IPS DF 6.9 (cell line): ENCODE data around the gene SEPTIN5.

Source experiments
- DNase-seq: peaks from one replicate; pipeline ENCODE4 v3.0.0-alpha.2; 2013; ENCODE audit warnings: low read depth, low spot score
- H3K27ac ChIP-seq: one replicate; pipeline ENCODE4 v1.5.1; 2013; ENCODE audit warnings: low read length, control low read depth
- H3K27me3 ChIP-seq: 2 replicates; pipeline ENCODE4 v1.6.1; 2013; ENCODE audit warnings: mild to moderate bottlenecking, low read length; ENCODE audit not compliant: control insufficient read depth, insufficient read depth
- H3K36me3 ChIP-seq: 2 replicates; pipeline ENCODE4 v1.6.1; 2013; ENCODE audit warnings: low read length; ENCODE audit not compliant: control insufficient read depth, insufficient read depth
- H3K4me1 ChIP-seq: 2 replicates; pipeline ENCODE4 v1.6.1; 2013; ENCODE audit warnings: low read length; ENCODE audit not compliant: control insufficient read depth, insufficient read depth
- H3K4me3 ChIP-seq: 2 replicates; pipeline ENCODE4 v1.5.1; 2013; ENCODE audit warnings: mild to moderate bottlenecking, low read length
- H3K9me3 ChIP-seq: 2 replicates; pipeline ENCODE4 v1.6.1; 2013; ENCODE audit warnings: low read length, inconsistent platforms; ENCODE audit not compliant: control insufficient read depth, insufficient read depth
- WGBS: extraction: QIAGEN DNeasy Blood & Tissue Kit; methylation state at CpG from one replicate; pipeline ENCODE4 v1.1.7; 2013; ENCODE audit warnings: mixed read lengths, missing lambda C conversion rate; ENCODE audit not compliant: insufficient read length, insufficient coverage; 5-methylcytosine and 5-hydroxymethylcytosine counted together

The SEPTIN5 gene

GRCh38 chr22:19751497-19752245 is 37.4 kb downstream of the SEPTIN5 start:
- H3K27ac ChIP-seq: no peak overlapping the region
- H3K27me3 ChIP-seq: peaks cover 36% of the 10 kb centered on the region
- no CpG with 5 or more reads among the region's 14 CpGs for WGBS

GRCh38 chr22:19753090-19753842 is 39.0 kb downstream of the SEPTIN5 start:
- H3K4me3 ChIP-seq: no peak overlapping the region
- WGBS: no CpG with 5 or more reads among the region's 10 CpGs
- peaks cover 51% of the 10 kb centered on the region for H3K27me3 ChIP-seq
- DNase-seq: no peak
- H3K36me3 ChIP-seq: no peaks in the 10 kb centered on the region
- H3K27ac ChIP-seq: no peak overlapping the region
- no peaks in the 10 kb centered on the region for H3K9me3 ChIP-seq
- H3K4me1 ChIP-seq: peaks cover 4% of the 10 kb centered on the region; the same call in 1 of the 2 replicates

More at GRCh38 chr22:19751497-19752245, 37.4 kb downstream of the SEPTIN5 start:
- H3K36me3 ChIP-seq: no peaks in the 10 kb centered on the region
- peaks cover 3% of the 10 kb centered on the region; the same call in 1 of the 2 replicates for H3K4me1 ChIP-seq
- no peaks in the 10 kb centered on the region for H3K9me3 ChIP-seq
- no peak overlapping the region for H3K4me3 ChIP-seq
- DNase-seq: no peak

- H3K27me3 ChIP-seq: peaks cover 59% of the 10 kb centered on the region
These were observed 39.8 kb downstream of the SEPTIN5 start for GRCh38 chr22:19753996-19754700.

GRCh38 chr22:19754701-19755144 is 40.4 kb downstream of the SEPTIN5 start:
- H3K27ac ChIP-seq: no peak overlapping the region
- no peaks in the 10 kb centered on the region for H3K36me3 ChIP-seq
- no CpG with 5 or more reads among the region's 14 CpGs for WGBS
- H3K4me3 ChIP-seq: no peak overlapping the region
- DNase-seq: no peak
- H3K4me1 ChIP-seq: peaks cover 8% of the 10 kb centered on the region; the same call in 1 of the 2 replicates
- H3K27me3 ChIP-seq: peaks cover 65% of the 10 kb centered on the region
- no peaks in the 10 kb centered on the region for H3K9me3 ChIP-seq

More at GRCh38 chr22:19753996-19754700, 39.8 kb downstream of the SEPTIN5 start:
- no peak overlapping the region for H3K4me3 ChIP-seq
- no CpG with 5 or more reads among the region's 14 CpGs for WGBS
- no peaks in the 10 kb centered on the region for H3K9me3 ChIP-seq
- H3K27ac ChIP-seq: no peak overlapping the region
- H3K36me3 ChIP-seq: no peaks in the 10 kb centered on the region
- peaks cover 8% of the 10 kb centered on the region; the same call in 1 of the 2 replicates for H3K4me1 ChIP-seq
- DNase-seq: no peak

- Histone ChIP-seq H3K36me3 (no peaks in the 10 kb centered on the region), H3K4me1 (peaks cover 8% of the 10 kb centered on the region; the same call in 1 of the 2 replicates), H3K9me3 (no peaks in the 10 kb centered on the region), H3K4me3 (no peak overlapping the region), H3K27me3 (peaks cover 68% of the 10 kb centered on the region), H3K27ac (no peak overlapping the region)
- no peak for DNase-seq
- no CpG with 5 or more reads among the region's 59 CpGs for WGBS
These were observed 40.9 kb downstream of the SEPTIN5 start for GRCh38 chr22:19755145-19755710.

GRCh38 chr22:19755722-19756287 is 41.5 kb downstream of the SEPTIN5 start:
- no peak for DNase-seq
- WGBS: no CpG with 5 or more reads among the region's 26 CpGs

GRCh38 chr22:19756288-19757128 is 42.2 kb downstream of the SEPTIN5 start:
- Histone ChIP-seq H3K4me3 (no peak overlapping the region), H3K27me3 (peaks cover 73% of the 10 kb centered on the region), H3K4me1 (peaks cover 7% of the 10 kb centered on the region; the same call in 1 of the 2 replicates), H3K9me3 (no peaks in the 10 kb centered on the region), H3K27ac (no peak overlapping the region), H3K36me3 (no peaks in the 10 kb centered on the region)
- no peak for DNase-seq
- WGBS: no CpG with 5 or more reads among the region's 76 CpGs

More at GRCh38 chr22:19755722-19756287, 41.5 kb downstream of the SEPTIN5 start:
- Histone ChIP-seq H3K4me1 (peaks cover 8% of the 10 kb centered on the region; the same call in 1 of the 2 replicates), H3K4me3 (no peak overlapping the region), H3K36me3 (no peaks in the 10 kb centered on the region), H3K9me3 (no peaks in the 10 kb centered on the region), H3K27ac (no peak overlapping the region), H3K27me3 (peaks cover 69% of the 10 kb centered on the region)

GRCh38 chr22:19757140-19757984 is 43.1 kb downstream of the SEPTIN5 start:
- H3K9me3 ChIP-seq: no peaks in the 10 kb centered on the region
- no peak overlapping the region for H3K27ac ChIP-seq
- H3K4me3 ChIP-seq: no peak overlapping the region
- no peaks in the 10 kb centered on the region for H3K36me3 ChIP-seq
- no CpG with 5 or more reads among the region's 16 CpGs for WGBS
- H3K4me1 ChIP-seq: peaks cover 10% of the 10 kb centered on the region; the same call in 1 of the 2 replicates
- no peak for DNase-seq
- peaks cover 82% of the 10 kb centered on the region for H3K27me3 ChIP-seq
